Muscle layer of colon (tissue), 2 donors: Measurements from ENCODE around the gene MAN1C1.
A peak's percentile ranks its signal among the peaks of the same experiment; 100 is the strongest.

ENCODE experiments used
- H3K27ac ChIP-seq: one replicate; pipeline ENCODE4 v1.7.0; 2013; ENCODE audit warnings: low read depth, mild to moderate bottlenecking, low read length, moderate library complexity
- H3K27me3 ChIP-seq, 2 donors: one replicate each; pipeline ENCODE4 v1.7.0; 2013; ENCODE audit warnings: low read length in 2 of 2, mild to moderate bottlenecking in 2 of 2; ENCODE audit not compliant: insufficient read depth in 2 of 2, control insufficient read depth in 1 of 2
- H3K36me3 ChIP-seq: one replicate; pipeline ENCODE4 v1.7.0; 2013; ENCODE audit warnings: mild to moderate bottlenecking, low read length; ENCODE audit not compliant: insufficient read depth
- H3K4me1 ChIP-seq: one replicate; pipeline ENCODE4 v1.7.0; 2013; ENCODE audit warnings: mild to moderate bottlenecking, low read length; ENCODE audit not compliant: insufficient read depth
- H3K4me3 ChIP-seq, 2 donors: one replicate each; pipeline ENCODE4 v1.7.0; 2013; ENCODE audit warnings: low read length in 2 of 2, low read depth in 1 of 2, mild to moderate bottlenecking in 1 of 2, moderate library complexity in 1 of 2
- H3K9ac ChIP-seq: one replicate; pipeline ENCODE4 v1.7.0; 2013; ENCODE audit warnings: low read length
- H3K9me3 ChIP-seq: one replicate; pipeline ENCODE4 v1.7.0; 2013; ENCODE audit warnings: mild to moderate bottlenecking, low read length
- donor health status: abdominal sarcoma.
- donor health status: Adenocarcinoma of cecum.

The MAN1C1 gene

DNA sequence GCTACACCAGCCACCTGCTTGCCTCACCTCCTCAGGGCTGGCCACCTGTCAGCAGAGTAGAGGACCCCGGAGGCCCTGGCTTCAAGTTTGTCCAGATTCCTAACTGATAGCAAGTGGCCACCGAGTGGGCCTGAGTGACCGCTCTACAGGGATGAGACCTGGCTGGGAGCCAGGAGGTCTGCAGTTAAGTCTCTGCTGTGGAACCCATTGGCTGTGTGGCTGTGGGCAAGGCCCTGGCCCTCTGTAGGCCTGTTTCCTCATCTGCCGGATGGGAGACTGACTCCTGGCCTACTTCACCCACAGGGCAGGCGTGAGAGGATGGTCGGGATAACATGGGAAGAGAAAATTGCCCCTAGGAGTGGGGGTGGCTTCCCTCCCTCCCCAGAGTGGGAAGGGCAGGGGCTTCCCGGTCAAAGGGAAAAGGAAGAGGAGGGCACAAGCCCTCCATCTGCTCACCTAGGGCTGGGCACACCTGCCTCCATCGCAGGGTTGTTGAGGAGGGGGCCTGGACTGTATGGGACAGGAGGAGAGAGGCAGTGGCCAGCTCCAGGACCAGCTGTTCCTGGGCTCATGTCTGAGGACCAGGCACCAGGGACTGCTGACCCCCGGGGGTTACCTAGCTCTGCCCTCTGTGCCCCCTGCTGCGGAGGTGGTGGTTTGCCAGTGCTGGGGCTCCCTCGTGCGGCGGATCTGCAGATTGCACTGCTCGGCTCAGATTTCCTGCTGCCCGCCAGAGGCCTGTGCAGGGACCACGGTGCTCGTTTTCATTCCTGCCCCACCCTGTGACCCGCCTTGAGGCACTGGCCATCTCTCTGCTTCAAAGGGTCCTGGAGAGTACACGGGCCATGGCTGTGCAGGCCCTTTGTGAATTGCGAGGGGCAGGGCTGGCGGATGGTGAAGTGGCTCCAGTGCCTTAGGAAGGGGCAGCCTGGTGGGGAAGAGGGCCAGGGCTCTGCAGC, 194.0 kb downstream of the MAN1C1 start:
- Histone ChIP-seq H3K27ac (no peak overlapping the region), H3K4me3 (no peak overlapping the region), H3K9ac (no peak overlapping the region), H3K9me3 (no peaks in the 10 kb centered on the region), H3K4me1 (peaks cover 20% of the 10 kb centered on the region), H3K36me3 (peaks cover 52% of the 10 kb centered on the region), H3K27me3 (no peaks in the 10 kb centered on the region)

DNA sequence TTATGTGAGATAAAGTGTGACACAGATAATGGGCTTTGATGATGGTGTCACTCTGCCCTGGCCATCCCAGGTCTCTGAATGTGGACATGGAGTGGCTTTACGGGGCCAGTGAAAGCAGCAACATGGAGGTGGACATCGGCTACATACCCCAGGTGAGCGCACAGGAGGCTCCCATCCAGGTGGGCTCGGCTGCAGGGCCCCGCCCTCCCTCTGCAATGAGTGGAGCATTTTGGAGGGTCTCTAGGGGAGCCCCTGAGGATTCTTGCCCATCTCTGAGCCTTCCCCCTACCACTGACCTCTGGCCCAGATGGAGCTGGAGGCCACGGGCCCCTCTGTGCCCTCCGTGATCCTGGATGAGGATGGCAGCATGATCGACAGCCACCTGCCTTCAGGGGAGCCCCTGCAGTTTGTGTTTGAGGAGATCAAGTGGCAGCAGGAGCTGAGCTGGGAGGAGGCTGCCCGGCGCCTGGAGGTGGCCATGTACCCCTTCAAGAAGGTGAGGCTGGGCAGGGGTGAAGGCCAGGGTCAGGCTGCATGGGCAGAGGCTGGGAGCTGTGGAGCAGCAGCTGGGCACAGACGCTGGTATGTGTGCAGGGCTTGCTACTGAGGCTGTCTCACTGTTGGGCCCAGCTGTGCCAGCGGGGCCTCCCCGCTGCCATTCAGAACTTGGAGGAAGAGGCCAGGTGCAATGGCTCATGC, 194.9 kb downstream of the MAN1C1 start:
- H3K9ac ChIP-seq, result no peak overlapping the region
- peaks cover 53% of the 10 kb centered on the region for H3K36me3 ChIP-seq
- H3K27ac ChIP-seq, result no peak overlapping the region
- H3K27me3 ChIP-seq, result no peaks in the 10 kb centered on the region
- H3K4me3 ChIP-seq, result no peak overlapping the region
- no peaks in the 10 kb centered on the region for H3K9me3 ChIP-seq
- peaks cover 12% of the 10 kb centered on the region for H3K4me1 ChIP-seq

DNA sequence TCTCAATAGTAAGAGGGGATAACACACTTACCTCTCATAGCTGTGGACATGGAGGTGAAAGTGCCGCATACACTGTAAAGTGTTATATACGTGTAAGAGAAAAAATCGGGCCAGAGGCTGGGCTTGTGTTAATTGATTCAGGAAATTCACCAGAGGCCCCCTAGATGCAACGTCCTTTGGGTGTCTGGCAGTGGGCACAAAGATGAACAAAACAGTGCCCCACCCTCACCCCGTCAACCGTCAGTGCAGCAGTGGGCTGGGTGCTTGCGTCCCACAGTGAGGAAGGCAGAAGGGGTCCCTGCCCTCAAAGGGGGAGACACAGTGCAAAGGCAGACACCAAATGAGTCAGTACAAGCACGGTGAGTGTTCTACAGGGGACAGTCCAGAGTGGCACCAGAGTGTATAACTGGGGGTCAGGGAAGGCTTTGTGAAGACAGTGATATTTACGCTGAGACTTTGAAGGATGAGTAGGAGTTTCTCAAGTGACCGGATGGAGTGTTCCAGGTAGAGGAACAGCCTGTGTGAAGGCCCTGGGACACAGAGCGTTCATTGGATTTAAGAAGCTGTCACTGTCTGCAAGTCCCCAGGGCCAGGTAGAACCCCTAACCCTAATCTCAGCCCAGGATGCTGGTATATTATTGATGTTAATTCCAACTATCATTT, 196.6 kb downstream of the MAN1C1 start:
- Histone ChIP-seq H3K9ac (no peak overlapping the region), H3K36me3 (peaks cover 47% of the 10 kb centered on the region)

DNA sequence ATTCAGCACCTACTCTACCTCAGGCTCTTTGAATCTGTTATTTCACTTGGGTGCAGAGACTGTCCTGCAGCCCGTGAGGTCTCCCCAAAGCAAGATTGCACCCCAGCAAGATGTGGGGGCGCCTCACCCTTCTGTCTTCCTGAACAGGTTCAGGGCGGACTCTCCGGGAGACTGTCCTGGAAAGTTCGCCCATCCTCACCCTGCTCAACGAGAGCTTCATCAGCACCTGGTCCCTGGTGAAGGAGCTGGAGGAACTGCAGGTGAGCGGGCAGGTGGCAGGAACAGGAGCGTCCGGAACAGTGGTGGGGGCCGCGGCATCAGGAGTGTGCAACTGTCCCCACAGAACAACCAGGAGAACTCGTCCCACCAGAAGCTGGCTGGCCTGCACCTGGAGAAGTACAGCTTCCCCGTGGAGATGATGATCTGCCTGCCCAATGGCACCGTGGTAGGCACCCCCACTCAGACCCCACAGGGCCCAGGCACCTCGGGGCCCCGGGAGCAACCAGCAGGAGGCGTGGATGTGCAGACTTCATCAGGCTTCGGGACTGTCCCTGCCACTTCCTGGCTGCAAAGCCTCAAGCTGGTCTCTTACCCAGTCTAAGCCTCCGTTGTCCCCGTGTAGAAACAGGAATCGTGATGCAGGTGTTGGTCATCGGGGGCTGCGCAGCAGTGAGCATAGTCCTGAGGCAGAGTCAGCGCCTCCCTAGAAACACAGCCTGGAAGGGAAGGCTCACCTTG, 197.3 kb downstream of the MAN1C1 start:
- Histone ChIP-seq H3K27ac (no peak overlapping the region), H3K36me3 (peaks cover 47% of the 10 kb centered on the region), H3K9ac (no peak overlapping the region), H3K27me3 (no peaks in the 10 kb centered on the region), H3K4me3 (no peak overlapping the region), H3K4me1 (peaks cover 17% of the 10 kb centered on the region), H3K9me3 (no peaks in the 10 kb centered on the region)

More for the DNA sequence above, 196.6 kb downstream of the MAN1C1 start:
- Histone ChIP-seq H3K9me3 (no peaks in the 10 kb centered on the region), H3K27ac (no peak overlapping the region), H3K4me3 (no peak overlapping the region), H3K27me3 (no peaks in the 10 kb centered on the region), H3K4me1 (peaks cover 12% of the 10 kb centered on the region)

DNA sequence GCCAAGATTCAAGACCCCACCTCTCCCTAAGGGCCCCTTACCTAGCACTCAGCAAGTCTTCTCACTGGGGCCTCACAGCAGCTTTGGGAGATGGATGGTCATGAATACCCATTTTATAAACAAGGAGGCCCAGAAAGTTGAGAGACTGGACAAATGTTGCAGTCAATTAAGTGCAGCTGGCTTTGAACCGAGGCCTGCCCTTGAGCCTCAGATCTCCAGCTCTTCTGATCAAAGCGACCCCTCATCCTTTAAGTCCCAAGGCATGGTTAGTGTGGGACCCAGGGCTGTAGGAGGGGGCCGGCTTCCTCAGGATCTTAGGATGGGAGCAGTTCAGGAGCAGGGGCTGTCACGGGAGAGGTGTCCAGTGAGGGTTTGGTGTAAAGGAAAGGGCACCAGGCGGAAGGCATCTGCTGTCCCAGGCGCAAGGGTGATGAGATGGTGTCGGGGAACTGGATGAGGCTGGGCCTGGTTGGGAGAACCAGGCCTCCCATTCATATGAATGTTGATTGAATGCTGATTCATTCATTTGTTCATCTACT, 198.0 kb downstream of the MAN1C1 start:
- no peak overlapping the region for H3K27ac ChIP-seq
- H3K4me1 ChIP-seq, result peaks cover 22% of the 10 kb centered on the region
- no peaks in the 10 kb centered on the region for H3K9me3 ChIP-seq
- H3K4me3 ChIP-seq, result no peak overlapping the region
- peaks cover 47% of the 10 kb centered on the region for H3K36me3 ChIP-seq
- H3K9ac ChIP-seq, result no peak overlapping the region
- no peaks in the 10 kb centered on the region for H3K27me3 ChIP-seq

DNA sequence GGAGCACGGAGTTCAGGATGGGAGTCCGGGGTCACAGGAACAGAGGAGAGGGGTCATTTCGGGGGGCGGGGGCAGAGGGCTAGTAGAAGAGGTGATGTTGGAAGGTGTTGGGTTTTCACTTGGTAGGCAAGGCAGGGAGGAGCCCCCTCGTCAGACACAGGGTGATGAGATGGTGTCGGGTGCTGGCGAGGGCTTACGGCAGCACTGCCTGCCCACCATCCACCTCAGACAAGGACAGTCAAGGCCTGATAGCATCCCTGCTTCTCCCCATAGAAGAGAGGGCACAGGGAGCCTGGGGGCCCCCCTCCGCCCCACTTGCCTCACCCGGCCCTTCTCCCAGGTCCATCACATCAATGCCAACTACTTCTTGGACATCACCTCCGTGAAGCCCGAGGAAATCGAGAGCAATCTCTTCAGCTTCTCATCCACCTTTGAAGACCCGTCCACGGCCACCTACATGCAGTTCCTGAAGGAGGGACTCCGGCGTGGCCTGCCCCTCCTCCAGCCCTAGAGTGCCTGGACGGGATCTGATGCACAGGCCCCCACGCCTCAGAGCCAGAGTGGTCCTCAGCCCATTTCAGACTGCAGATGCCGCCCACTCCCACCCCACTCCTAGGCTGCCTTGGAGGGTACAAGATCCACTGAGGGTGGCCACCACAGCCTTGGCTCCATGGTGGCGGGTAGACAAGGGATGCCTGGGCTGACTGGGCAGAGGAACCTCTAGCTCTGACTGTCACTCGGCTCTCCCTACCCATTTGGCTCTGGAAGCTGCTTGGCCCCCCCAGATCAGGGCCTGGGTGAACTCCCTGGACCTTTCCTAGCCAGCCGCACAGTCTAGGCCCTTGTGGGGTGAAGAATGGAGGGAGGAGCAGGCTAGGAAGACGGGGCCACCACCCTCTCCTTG, 198.9 kb downstream of the MAN1C1 start:
- Histone ChIP-seq H3K4me1 (peaks cover 17% of the 10 kb centered on the region), H3K9ac (no peak overlapping the region), H3K27ac (no peak overlapping the region), H3K36me3 (peaks cover 39% of the 10 kb centered on the region), H3K27me3 (no peaks in the 10 kb centered on the region), H3K9me3 (no peaks in the 10 kb centered on the region), H3K4me3 (no peak overlapping the region)

DNA sequence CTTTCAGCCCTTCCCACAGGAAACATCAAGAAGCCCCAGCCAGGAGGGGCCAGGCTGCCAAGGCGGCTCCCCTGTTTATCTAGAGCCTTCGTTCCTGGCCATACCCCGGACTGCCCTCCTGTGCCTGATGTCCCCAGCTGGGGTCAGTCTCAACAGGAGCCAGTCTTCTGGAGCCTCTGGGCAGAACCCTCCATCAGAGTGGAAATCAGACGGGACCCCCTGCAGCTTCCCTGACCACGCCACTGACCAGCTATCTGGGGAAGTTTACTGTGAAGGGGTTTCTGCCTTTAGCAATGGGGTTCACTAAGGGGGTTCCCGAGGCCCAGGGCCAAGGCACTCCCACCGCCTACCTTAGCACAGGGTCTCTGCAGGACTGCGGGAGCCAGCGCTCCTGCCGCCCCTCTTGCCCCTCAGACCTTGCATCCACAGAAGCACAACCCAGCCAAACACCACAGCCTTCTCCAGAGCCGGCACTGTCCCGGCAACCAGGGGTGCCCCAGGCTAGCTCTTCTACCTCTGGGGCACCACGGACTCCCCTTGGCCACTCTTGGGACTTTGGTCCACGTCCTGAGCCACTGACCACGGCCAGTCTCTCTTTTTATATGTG, 199.6 kb downstream of the MAN1C1 start:
- peaks cover 39% of the 10 kb centered on the region for H3K36me3 ChIP-seq
- H3K4me1 ChIP-seq, result peaks cover 15% of the 10 kb centered on the region
- H3K9me3 ChIP-seq, result no peaks in the 10 kb centered on the region
- H3K27ac ChIP-seq, result no peak overlapping the region
- H3K4me3 ChIP-seq, result no peak overlapping the region
- no peaks in the 10 kb centered on the region for H3K27me3 ChIP-seq
- H3K9ac ChIP-seq, result no peak overlapping the region

DNA sequence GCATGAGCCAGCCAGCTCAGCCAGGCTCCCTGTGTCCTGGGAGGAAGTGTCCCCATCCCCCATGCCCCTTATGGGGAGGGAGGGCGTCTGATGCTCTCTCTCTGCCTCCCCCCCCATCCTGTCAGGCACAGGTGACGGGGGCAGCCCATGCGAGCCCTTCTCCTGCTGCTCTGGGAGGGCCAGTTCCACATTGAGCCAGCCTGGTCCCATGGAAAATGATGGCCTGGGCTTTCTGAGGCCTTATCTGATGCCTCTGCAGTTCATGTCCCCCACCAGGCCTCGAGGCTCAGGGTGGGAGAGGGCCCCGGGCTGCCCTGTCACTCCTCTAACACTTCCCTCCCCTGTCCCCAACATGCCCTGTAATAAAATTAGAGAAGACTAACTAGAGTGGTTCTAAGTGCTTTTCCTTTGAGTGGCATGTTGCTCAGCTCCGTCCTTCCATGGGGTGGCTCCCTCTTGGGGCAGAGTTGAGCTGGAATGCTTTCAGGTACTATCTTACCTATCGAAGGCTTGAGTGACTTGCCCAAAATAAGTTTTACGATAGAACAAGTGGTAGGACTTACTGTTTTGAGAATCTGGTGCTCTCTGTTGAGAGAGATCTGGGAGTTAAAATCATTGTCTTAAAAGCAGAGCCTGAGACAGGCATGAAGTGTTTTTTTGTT, 201.4 kb downstream of the MAN1C1 start:
- Histone ChIP-seq H3K36me3 (peaks cover 26% of the 10 kb centered on the region), H3K4me1 (peaks cover 25% of the 10 kb centered on the region), H3K27ac (no peak overlapping the region), H3K9ac (no peak overlapping the region), H3K27me3 (no peaks in the 10 kb centered on the region), H3K9me3 (no peaks in the 10 kb centered on the region), H3K4me3 (no peak overlapping the region)

DNA sequence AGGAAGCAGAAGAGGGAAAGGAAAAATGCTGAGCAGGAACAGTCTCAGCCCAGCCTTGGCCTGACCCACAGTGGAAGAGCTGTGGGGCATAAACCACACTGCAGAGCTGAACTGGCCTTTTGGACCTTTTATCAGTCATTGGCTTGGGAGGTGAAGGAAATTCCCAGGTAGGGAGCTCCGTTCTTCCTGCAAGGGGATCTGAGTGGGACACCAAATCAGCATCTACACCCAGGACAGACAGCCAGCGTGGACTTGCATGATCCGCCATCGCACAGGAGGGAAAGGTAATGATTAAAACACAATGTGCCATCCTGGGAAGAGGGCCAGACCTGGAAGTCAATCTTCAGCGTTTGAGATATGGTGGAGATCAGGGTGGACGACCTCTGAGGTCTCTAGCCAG, 202.0 kb downstream of the MAN1C1 start:
- Histone ChIP-seq H3K9ac (peak overlapping the region; percentile 84), H3K4me3 (peak overlapping the region; percentile 88 to 98), H3K27ac (peak overlapping the region; percentile 98), H3K36me3 (peaks cover 24% of the 10 kb centered on the region), H3K9me3 (no peaks in the 10 kb centered on the region), H3K4me1 (peaks cover 29% of the 10 kb centered on the region), H3K27me3 (no peaks in the 10 kb centered on the region)
